Muscle of leg (tissue), 16 donors: Measurements from ENCODE around the gene PLSCR3. TPM values are rescaled to one million over a fixed set of nuclear protein-coding genes. Genes with fewer than 3 reads are reported as not detected.

Experiments
- DNase-seq: peaks from one replicate; pipeline ENCODE4 v3.0.0; 2013
- H3K27ac ChIP-seq: one replicate; pipeline ENCODE4 v1.5.1; 2013; ENCODE audit warnings: mild to moderate bottlenecking, low read length, control low read depth
- H3K27me3 ChIP-seq: one replicate; pipeline ENCODE4 v1.6.1; 2013; ENCODE audit warnings: low read length; ENCODE audit not compliant: control insufficient read depth, insufficient read depth
- H3K36me3 ChIP-seq: one replicate; pipeline ENCODE4 v1.6.1; 2013; ENCODE audit warnings: low read length; ENCODE audit not compliant: control insufficient read depth, insufficient read depth
- H3K4me1 ChIP-seq: one replicate; pipeline ENCODE4 v1.6.1; 2013; ENCODE audit warnings: low read length; ENCODE audit not compliant: control insufficient read depth, insufficient read depth
- H3K4me3 ChIP-seq: one replicate; pipeline ENCODE4 v1.5.1; 2013; ENCODE audit warnings: low read length, control low read depth
- H3K9me3 ChIP-seq: replicated peaks from 2 replicates; pipeline ENCODE4 v1.6.1; 2013; ENCODE audit warnings: low read depth, low read length; ENCODE audit not compliant: control insufficient read depth
- WGBS: methylation state at CpG from one replicate; pipeline ENCODE4 v1.1.5; 2013; ENCODE audit warnings: missing lambda C conversion rate; ENCODE audit not compliant: insufficient coverage; 5-methylcytosine and 5-hydroxymethylcytosine counted together
- long read RNA-seq, 11 donors: transcript quantifications; one replicate each; lab custom pipeline, GENCODE V29; 2026
- polyA plus RNA-seq, 8 donors: library from polyadenylated mRNA; unstranded; fragments of 120-200 nt; gene quantifications; one replicate each; pipeline versions ENCODE4 v1.2.1 to v1.2.3, GENCODE V29; 2013; ENCODE audit warnings: inconsistent platforms in 1 of 8, low replicate concordance in 1 of 8; ENCODE audit not compliant: insufficient read length in 8 of 8, insufficient read depth in 1 of 8
- total RNA-seq: library from RNA; stranded (reverse); fragments of 120-200 nt; gene quantifications from one replicate; pipeline ENCODE4 v1.2.4, GENCODE V29; 2013

The PLSCR3 gene
- total RNA-seq (14.2 TPM), polyA plus RNA-seq (10 to 100 TPM; 24.2 to 38.9 (median 30.0) TPM)
- long read RNA-seq, donor 1, partial matches to known transcripts: 0 of 3 reads
- long read RNA-seq, donor 1, other reads (novel, unspliced or antisense): 0 of 3 reads
- long read RNA-seq, donor 2: 0 reads
- long read RNA-seq, donor 3, partial matches to known transcripts: 0 of 7 reads
- long read RNA-seq, donor 3, other reads (novel, unspliced or antisense): 0 of 7 reads
- long read RNA-seq, donor 4, partial matches to known transcripts: 0 of 2 reads
- long read RNA-seq, donor 4, other reads (novel, unspliced or antisense): 0 of 2 reads
- long read RNA-seq, donor 5, transcript PLSCR3-202 (8 exons, 2,067 nt): major isoform, 8 of 33 reads
- long read RNA-seq, donor 5, partial matches to known transcripts: 18 of 33 reads
- long read RNA-seq, donor 5, other reads (novel, unspliced or antisense): 0 of 33 reads
- long read RNA-seq, donor 6, partial matches to known transcripts: 0 of 7 reads
- long read RNA-seq, donor 6, other reads (novel, unspliced or antisense): 0 of 7 reads
- long read RNA-seq, donor 7, transcript PLSCR3-202 (8 exons, 2,067 nt): major isoform, 6 of 28 reads
- long read RNA-seq, donor 7, partial matches to known transcripts: 16 of 28 reads
- long read RNA-seq, donor 7, other reads (novel, unspliced or antisense): 0 of 28 reads
- long read RNA-seq, donor 8, partial matches to known transcripts: 8 of 10 reads
- long read RNA-seq, donor 8, other reads (novel, unspliced or antisense): 0 of 10 reads
- long read RNA-seq, donor 9, partial matches to known transcripts: 5 of 8 reads
- long read RNA-seq, donor 9, other reads (novel, unspliced or antisense): 0 of 8 reads
- long read RNA-seq, donor 10, partial matches to known transcripts: 0 of 7 reads
- long read RNA-seq, donor 10, other reads (novel, unspliced or antisense): 0 of 7 reads
- long read RNA-seq, donor 11, transcript PLSCR3-202 (8 exons, 2,067 nt): major isoform, 5 of 8 reads
- long read RNA-seq, donor 11, partial matches to known transcripts: 0 of 8 reads
- long read RNA-seq, donor 11, other reads (novel, unspliced or antisense): 0 of 8 reads

- WGBS: under 1% methylated on average over 70 of the region's 71 CpGs
- H3K27me3 ChIP-seq: no peaks in the 10 kb centered on the region
- DNase-seq: peak; percentile 94
These were observed at the start of gene PLSCR3 for GRCh38 chr17:7394452-7395191. Gene PLSCR3 (minus strand): TSS chr17:7394525. CDS start chr17:7394110, 415 bp downstream.

GRCh38 chr17:7443499-7444485, 49.5 kb upstream of the PLSCR3 start:
- H3K27me3 ChIP-seq: peaks cover 71% of the 10 kb centered on the region
- DNase-seq: no peak
- H3K4me3 ChIP-seq: no peak overlapping the region
- peaks cover 68% of the 10 kb centered on the region for H3K4me1 ChIP-seq
- no peaks in the 10 kb centered on the region for H3K9me3 ChIP-seq
- H3K36me3 ChIP-seq: peaks cover 12% of the 10 kb centered on the region
- 67% methylated on average over 3 of the region's 7 CpGs for WGBS
- H3K27ac ChIP-seq: peak overlapping the region; percentile 90

More at GRCh38 chr17:7394452-7395191, at the start of gene PLSCR3:
- H3K4me1 ChIP-seq: peaks cover 24% of the 10 kb centered on the region
- H3K9me3 ChIP-seq: no peaks in the 10 kb centered on the region
- peak within 1 kb of the TSS; percentile 88 for H3K27ac ChIP-seq
- H3K36me3 ChIP-seq: peaks cover 23% of the 10 kb centered on the region
- H3K4me3 ChIP-seq: peak within 1 kb of the TSS; percentile 93

GRCh38 chr17:7442142-7442541, 47.8 kb upstream of the PLSCR3 start:
- peaks cover 76% of the 10 kb centered on the region for H3K27me3 ChIP-seq

GRCh38 chr17:7441266-7441665, 46.9 kb upstream of the PLSCR3 start:
- no peak for DNase-seq
- H3K9me3 ChIP-seq: no peaks in the 10 kb centered on the region
- WGBS: 20% methylated on average over 1 of the region's 7 CpGs
- H3K27me3 ChIP-seq: peaks cover 74% of the 10 kb centered on the region
- H3K4me3 ChIP-seq: no peak overlapping the region
- H3K27ac ChIP-seq: no peak overlapping the region
- peaks cover 81% of the 10 kb centered on the region for H3K4me1 ChIP-seq
- no peaks in the 10 kb centered on the region for H3K36me3 ChIP-seq

More at GRCh38 chr17:7442142-7442541, 47.8 kb upstream of the PLSCR3 start:
- H3K4me3 ChIP-seq: no peak overlapping the region
- no peaks in the 10 kb centered on the region for H3K9me3 ChIP-seq
- DNase-seq: no peak
- H3K27ac ChIP-seq: no peak overlapping the region
- H3K36me3 ChIP-seq: peaks cover 3% of the 10 kb centered on the region
- peaks cover 82% of the 10 kb centered on the region for H3K4me1 ChIP-seq
- WGBS: 88% methylated on average over 2 of the region's 2 CpGs

GRCh38 chr17:7440834-7441195, 46.5 kb upstream of the PLSCR3 start:
- Histone ChIP-seq H3K4me3 (peak overlapping the region; percentile 46), H3K27me3 (peaks cover 74% of the 10 kb centered on the region), H3K9me3 (no peaks in the 10 kb centered on the region), H3K27ac (peak overlapping the region; percentile 48), H3K4me1 (peaks cover 81% of the 10 kb centered on the region), H3K36me3 (no peaks in the 10 kb centered on the region)
- DNase-seq: peak; percentile 67
- 2% methylated on average over 9 of the region's 12 CpGs for WGBS

- H3K27me3 ChIP-seq: peaks cover 74% of the 10 kb centered on the region
- peaks cover 81% of the 10 kb centered on the region for H3K4me1 ChIP-seq
- 1% methylated on average over 38 of the region's 46 CpGs for WGBS
- peak overlapping the region; percentile 48 for H3K27ac ChIP-seq
- no peaks in the 10 kb centered on the region for H3K36me3 ChIP-seq
- H3K4me3 ChIP-seq: peak overlapping the region; percentile 46
- H3K9me3 ChIP-seq: no peaks in the 10 kb centered on the region
- peak; percentile 67 for DNase-seq
These were observed 45.9 kb upstream of the PLSCR3 start for GRCh38 chr17:7440113-7440833.

GRCh38 chr17:7439462-7440112, 45.3 kb upstream of the PLSCR3 start, which contains the start of gene FGF11:
Gene FGF11 (plus strand): TSS chr17:7439512. CDS start chr17:7439621, 109 bp downstream.
- under 1% methylated on average over 47 of the region's 50 CpGs for WGBS
- no peaks in the 10 kb centered on the region for H3K36me3 ChIP-seq
- no peak within 1 kb of the TSS for H3K27ac ChIP-seq
- no peak for DNase-seq
- H3K4me3 ChIP-seq: peak within 1 kb of the TSS; percentile 46
- peaks cover 76% of the 10 kb centered on the region for H3K4me1 ChIP-seq
- no peaks in the 10 kb centered on the region for H3K9me3 ChIP-seq
- peaks cover 74% of the 10 kb centered on the region for H3K27me3 ChIP-seq
